Kidney tubule cell (primary cell): ENCODE measurements around the gene CRYBA2.

Experiments
- DNase-seq: peaks from one replicate; pipeline ENCODE4 v3.0.0-alpha.2; 2018; ENCODE audit warnings: low spot score

CRYBA2 gene

GRCh38 chr2:219023045-219023605 lies 29.9 kb upstream of the CRYBA2 start:
- no peak for DNase-seq

GRCh38 chr2:219022616-219023015 lies 29.4 kb upstream of the CRYBA2 start:
- no peak for DNase-seq

GRCh38 chr2:219022041-219022440 lies 28.8 kb upstream of the CRYBA2 start:
- no peak for DNase-seq

GRCh38 chr2:219021591-219021990 lies 28.4 kb upstream of the CRYBA2 start:
- DNase-seq: no peak

- no peak for DNase-seq
Measured at GRCh38 chr2:219020604-219021365, 27.6 kb upstream of the CRYBA2 start.

GRCh38 chr2:219019436-219019835 lies 26.2 kb upstream of the CRYBA2 start:
- no peak for DNase-seq

GRCh38 chr2:219018726-219019125 lies 25.5 kb upstream of the CRYBA2 start:
- DNase-seq: no peak

- DNase-seq: no peak
Measured at GRCh38 chr2:219018286-219018685, 25.1 kb upstream of the CRYBA2 start.

GRCh38 chr2:219017201-219017931 lies 24.1 kb upstream of the CRYBA2 start:
- DNase-seq: no peak

GRCh38 chr2:219016721-219017120 lies 23.5 kb upstream of the CRYBA2 start:
- no peak for DNase-seq

- DNase-seq: no peak
Measured at GRCh38 chr2:219010873-219011272, 17.7 kb upstream of the CRYBA2 start.

GRCh38 chr2:219010162-219010756 lies 17.0 kb upstream of the CRYBA2 start:
- peak; percentile 30 for DNase-seq

- DNase-seq: no peak
Measured at GRCh38 chr2:219009294-219009693, 16.1 kb upstream of the CRYBA2 start.

GRCh38 chr2:219003979-219004378 lies 10.8 kb upstream of the CRYBA2 start:
- DNase-seq: no peak

- DNase-seq: no peak
Measured at GRCh38 chr2:219003267-219003634, 10.0 kb upstream of the CRYBA2 start.

GRCh38 chr2:219002395-219003266 lies 9.4 kb upstream of the CRYBA2 start:
- peak; percentile 58 for DNase-seq

- peak; percentile 56 for DNase-seq
Measured at GRCh38 chr2:219001577-219002394, 8.6 kb upstream of the CRYBA2 start.

GRCh38 chr2:219001100-219001576 lies 7.9 kb upstream of the CRYBA2 start:
- no peak for DNase-seq

- DNase-seq: no peak
Measured at GRCh38 chr2:219000569-219000960, 7.3 kb upstream of the CRYBA2 start.

- DNase-seq: no peak
Measured at GRCh38 chr2:218999881-219000568, 6.8 kb upstream of the CRYBA2 start.
